AG10803 (cell line): ENCODE results near the gene DGCR2.

Source experiments
- DNase-seq: peaks from one replicate; pipeline ENCODE4 v3.0.0; 2010; ENCODE audit warnings: low read depth
- H3K4me3 ChIP-seq: 2 replicates; pipeline ENCODE4 v1.5.1; 2011; ENCODE audit warnings: mild to moderate bottlenecking, low read length, control low read depth
- CTCF ChIP-seq: conservative IDR thresholded peaks from 2 replicates; pipeline ENCODE4 v1.5.1; 2011; ENCODE audit warnings: mild to moderate bottlenecking, low read length, control low read depth, inconsistent platforms

Gene DGCR2

GRCh38 chr22:19106886-19107729, 15.1 kb downstream of the DGCR2 start:
- no peak overlapping the region for H3K4me3 ChIP-seq
- no peak for TF ChIP-seq CTCF
- no peak for DNase-seq

- TF ChIP-seq CTCF: no peak
- no peak overlapping the region for H3K4me3 ChIP-seq
- no peak for DNase-seq
Measured at GRCh38 chr22:19105867-19106802, 16.1 kb downstream of the DGCR2 start.

- DNase-seq: no peak
- no peak overlapping the region for H3K4me3 ChIP-seq
- no peak for TF ChIP-seq CTCF
Measured at GRCh38 chr22:19105456-19105855, 16.8 kb downstream of the DGCR2 start.

- peak; percentile 12; the same call in 1 of the 2 replicates for TF ChIP-seq CTCF
- DNase-seq: peak; percentile 56
- no peak overlapping the region for H3K4me3 ChIP-seq
Measured at GRCh38 chr22:19103880-19104821, 18.1 kb downstream of the DGCR2 start.

- DNase-seq: no peak
- TF ChIP-seq CTCF: no peak
- H3K4me3 ChIP-seq: no peak overlapping the region
Measured at GRCh38 chr22:19098157-19098556, 24.1 kb downstream of the DGCR2 start.

- DNase-seq: no peak
- no peak overlapping the region for H3K4me3 ChIP-seq
Measured at GRCh38 chr22:19097518-19097917, 24.7 kb downstream of the DGCR2 start.

More at GRCh38 chr22:19097518-19097917, 24.7 kb downstream of the DGCR2 start:
- TF ChIP-seq CTCF: no peak
